ENCODE results near the gene VEZF1. TPM values are rescaled to one million over a fixed set of nuclear protein-coding genes. Genes with fewer than 3 reads are reported as not detected.

The VEZF1 gene
- total RNA-seq, 1 donor from 2014 or later, result 50.9 TPM

GRCh38 chr17:58019039-58019438, 31.0 kb upstream of the VEZF1 start:
- H3K9ac ChIP-seq (ENCODE audit: low read length), result no peak overlapping the region
- H3K9me3 ChIP-seq (ENCODE audit: insufficient read depth, low read depth, low read length), result no peaks in the 10 kb centered on the region
- no peak overlapping the region for H3K4me3 ChIP-seq (ENCODE audit: insufficient read depth, low read depth, low read length)
- FAIRE-seq (no peak), DNase-seq (ENCODE audit: low read depth) (no peak)
- H3K27me3 Mint-ChIP-seq (ENCODE audit: low read depth, unreplicated experiment), result no peaks in the 10 kb centered on the region
- no peak overlapping the region for H3K27ac ChIP-seq (ENCODE audit: low read depth, low read length)
- no peaks in the 10 kb centered on the region for H3K36me3 ChIP-seq (ENCODE audit: insufficient read depth, low read length)
- no peak overlapping the region for H3K4me3 Mint-ChIP-seq (ENCODE audit: unreplicated experiment)
- H4K20me1 ChIP-seq (ENCODE audit: insufficient read depth, low read length), result no peaks in the 10 kb centered on the region
- H3K4me1 ChIP-seq (ENCODE audit: insufficient read depth, low read length), result no peaks in the 10 kb centered on the region
- peaks cover 5% of the 10 kb centered on the region for H3K27me3 ChIP-seq (ENCODE audit: insufficient read depth, low read length)
- no peaks in the 10 kb centered on the region for H3K79me2 ChIP-seq (ENCODE audit: insufficient read depth, low read length)
- H2AFZ ChIP-seq (ENCODE audit: low read depth, low read length), result no peak overlapping the region
- no peaks in the 10 kb centered on the region for H3K4me1 Mint-ChIP-seq (ENCODE audit: low read depth, unreplicated experiment)
- TF ChIP-seq EZH2 (IDR thresholded peaks at IDR 0.05; ENCODE audit: insufficient read depth, low read length) (no peak), CTCF (IDR thresholded peaks at IDR 0.05; ENCODE audit: insufficient read depth, low read depth, low read length) (no peak)
- no peaks in the 10 kb centered on the region for H3K9me3 Mint-ChIP-seq (ENCODE audit: unreplicated experiment)
- H3K4me2 ChIP-seq (ENCODE audit: low read length), result no peak overlapping the region
- H3K36me3 Mint-ChIP-seq (ENCODE audit: low read depth, unreplicated experiment), result no peaks in the 10 kb centered on the region
- H3K27ac Mint-ChIP-seq (ENCODE audit: unreplicated experiment), result no peak overlapping the region

- H3K4me3 ChIP-seq (ENCODE audit: insufficient read depth, low read depth, low read length), result no peak overlapping the region
- peaks cover 12% of the 10 kb centered on the region for H3K4me1 ChIP-seq (ENCODE audit: insufficient read depth, low read length)
- H3K27me3 Mint-ChIP-seq (ENCODE audit: low read depth, unreplicated experiment), result no peaks in the 10 kb centered on the region
- H3K27me3 ChIP-seq (ENCODE audit: insufficient read depth, low read length), result no peaks in the 10 kb centered on the region
- H3K79me2 ChIP-seq (ENCODE audit: insufficient read depth, low read length), result peaks cover 22% of the 10 kb centered on the region
- DNase-seq (ENCODE audit: low read depth) (no peak), FAIRE-seq (no peak)
- no peak overlapping the region for H3K27ac ChIP-seq (ENCODE audit: low read depth, low read length)
- no peak overlapping the region for H3K4me2 ChIP-seq (ENCODE audit: low read length)
- H2AFZ ChIP-seq (ENCODE audit: low read depth, low read length), result no peak overlapping the region
- H3K9ac ChIP-seq (ENCODE audit: low read length), result no peak overlapping the region
- H4K20me1 ChIP-seq (ENCODE audit: insufficient read depth, low read length), result peaks cover 13% of the 10 kb centered on the region
- no peaks in the 10 kb centered on the region for H3K9me3 ChIP-seq (ENCODE audit: insufficient read depth, low read depth, low read length)
- no peaks in the 10 kb centered on the region for H3K9me3 Mint-ChIP-seq (ENCODE audit: unreplicated experiment)
- peaks cover 6% of the 10 kb centered on the region for H3K36me3 ChIP-seq (ENCODE audit: insufficient read depth, low read length)
- TF ChIP-seq EZH2 (IDR thresholded peaks at IDR 0.05; ENCODE audit: insufficient read depth, low read length), result no peak
- H3K36me3 Mint-ChIP-seq (ENCODE audit: low read depth, unreplicated experiment), result peaks cover 6% of the 10 kb centered on the region
- H3K4me1 Mint-ChIP-seq (ENCODE audit: low read depth, unreplicated experiment), result peaks cover 5% of the 10 kb centered on the region
- H3K4me3 Mint-ChIP-seq (ENCODE audit: unreplicated experiment), result no peak overlapping the region
- no peak overlapping the region for H3K27ac Mint-ChIP-seq (ENCODE audit: unreplicated experiment)
Observed at GRCh38 chr17:58010067-58010799, 22.2 kb upstream of the VEZF1 start.

- H3K27ac Mint-ChIP-seq (ENCODE audit: unreplicated experiment), result peak overlapping the region; percentile 99
- no peaks in the 10 kb centered on the region for H3K9me3 Mint-ChIP-seq (ENCODE audit: unreplicated experiment)
- peaks cover 27% of the 10 kb centered on the region for H3K4me1 ChIP-seq (ENCODE audit: insufficient read depth, low read length)
- H3K27ac ChIP-seq (ENCODE audit: low read depth, low read length), result peak overlapping the region; percentile 37
- H4K20me1 ChIP-seq (ENCODE audit: insufficient read depth, low read length), result peaks cover 35% of the 10 kb centered on the region
- peak overlapping the region; percentile 100 for H3K9ac ChIP-seq (ENCODE audit: low read length)
- H3K27me3 Mint-ChIP-seq (ENCODE audit: low read depth, unreplicated experiment), result no peaks in the 10 kb centered on the region
- H3K4me1 Mint-ChIP-seq (ENCODE audit: low read depth, unreplicated experiment), result peaks cover 20% of the 10 kb centered on the region
- H3K9me3 ChIP-seq (ENCODE audit: insufficient read depth, low read depth, low read length), result no peaks in the 10 kb centered on the region
- H3K79me2 ChIP-seq (ENCODE audit: insufficient read depth, low read length), result peaks cover 44% of the 10 kb centered on the region
- no peak for FAIRE-seq
- H3K36me3 ChIP-seq (ENCODE audit: insufficient read depth, low read length), result peaks cover 22% of the 10 kb centered on the region
- H3K4me3 Mint-ChIP-seq (ENCODE audit: unreplicated experiment), result peak overlapping the region; percentile 100
- H3K4me2 ChIP-seq (ENCODE audit: low read length), result peak overlapping the region; percentile 93
- H2AFZ ChIP-seq (ENCODE audit: low read depth, low read length), result peak overlapping the region; percentile 93
- peaks cover 14% of the 10 kb centered on the region for H3K36me3 Mint-ChIP-seq (ENCODE audit: low read depth, unreplicated experiment)
- no peak for DNase-seq (ENCODE audit: low read depth)
- no peaks in the 10 kb centered on the region for H3K27me3 ChIP-seq (ENCODE audit: insufficient read depth, low read length)
- H3K4me3 ChIP-seq (ENCODE audit: insufficient read depth, low read depth, low read length), result peak overlapping the region; percentile 100
- TF ChIP-seq EZH2 (IDR thresholded peaks at IDR 0.05; ENCODE audit: insufficient read depth, low read length) (no peak), CTCF (IDR thresholded peaks at IDR 0.05; ENCODE audit: insufficient read depth, low read depth, low read length) (no peak)
Observed at GRCh38 chr17:58007781-58008706, 20.0 kb upstream of the VEZF1 start.
